ENCODE measurements around the gene PTPN4.

DNA sequence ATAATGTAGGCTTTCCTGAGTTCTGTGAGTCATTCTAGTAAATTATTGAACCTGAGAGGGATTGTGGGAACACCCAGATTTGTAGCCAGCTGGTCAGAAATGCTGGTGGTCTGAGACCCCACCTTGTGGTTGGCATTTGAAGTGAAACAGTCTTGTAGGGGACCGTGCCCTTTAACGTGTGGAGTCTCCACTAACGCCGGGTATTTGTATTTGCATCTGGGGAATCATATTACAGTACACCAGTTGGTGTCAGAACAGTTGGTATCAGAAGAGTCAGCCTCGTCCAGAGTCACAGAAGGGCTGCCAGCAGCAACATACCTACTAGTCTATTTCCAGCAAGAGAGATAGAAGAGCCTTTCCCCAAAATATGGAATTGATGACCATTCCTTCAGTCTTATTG is 38.3 kb upstream of the PTPN4 start:
- TF ChIP-seq, protein P1, sequence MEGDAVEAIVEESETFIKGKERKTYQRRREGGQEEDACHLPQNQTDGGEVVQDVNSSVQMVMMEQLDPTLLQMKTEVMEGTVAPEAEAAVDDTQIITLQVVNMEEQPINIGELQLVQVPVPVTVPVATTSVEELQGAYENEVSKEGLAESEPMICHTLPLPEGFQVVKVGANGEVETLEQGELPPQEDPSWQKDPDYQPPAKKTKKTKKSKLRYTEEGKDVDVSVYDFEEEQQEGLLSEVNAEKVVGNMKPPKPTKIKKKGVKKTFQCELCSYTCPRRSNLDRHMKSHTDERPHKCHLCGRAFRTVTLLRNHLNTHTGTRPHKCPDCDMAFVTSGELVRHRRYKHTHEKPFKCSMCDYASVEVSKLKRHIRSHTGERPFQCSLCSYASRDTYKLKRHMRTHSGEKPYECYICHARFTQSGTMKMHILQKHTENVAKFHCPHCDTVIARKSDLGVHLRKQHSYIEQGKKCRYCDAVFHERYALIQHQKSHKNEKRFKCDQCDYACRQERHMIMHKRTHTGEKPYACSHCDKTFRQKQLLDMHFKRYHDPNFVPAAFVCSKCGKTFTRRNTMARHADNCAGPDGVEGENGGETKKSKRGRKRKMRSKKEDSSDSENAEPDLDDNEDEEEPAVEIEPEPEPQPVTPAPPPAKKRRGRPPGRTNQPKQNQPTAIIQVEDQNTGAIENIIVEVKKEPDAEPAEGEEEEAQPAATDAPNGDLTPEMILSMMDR (conservative IDR thresholded peaks at IDR 0.05 in 1 of 2, IDR thresholded peaks at IDR 0.05 in 1 of 2; ENCODE audit: low read depth in 1 of 2, low read length in 2 of 2) = no peak
- TF ChIP-seq EZH2 (IDR thresholded peaks at IDR 0.05; ENCODE audit: low read length, missing control alignments) = no peak
